ENCODE data around the gene TRMT61A. TPM values are rescaled to one million over a fixed set of nuclear protein-coding genes. Genes with fewer than 3 reads are reported as not detected.
"Not testable (repeated sequence)": the region's sequence is repeated elsewhere in the genome, so short reads cannot be mapped to it uniquely, and the experiment has no call there.

The TRMT61A gene
- total RNA-seq, 2 experiments from 2014 or later: 7.4 to 7.6 TPM

DNA sequence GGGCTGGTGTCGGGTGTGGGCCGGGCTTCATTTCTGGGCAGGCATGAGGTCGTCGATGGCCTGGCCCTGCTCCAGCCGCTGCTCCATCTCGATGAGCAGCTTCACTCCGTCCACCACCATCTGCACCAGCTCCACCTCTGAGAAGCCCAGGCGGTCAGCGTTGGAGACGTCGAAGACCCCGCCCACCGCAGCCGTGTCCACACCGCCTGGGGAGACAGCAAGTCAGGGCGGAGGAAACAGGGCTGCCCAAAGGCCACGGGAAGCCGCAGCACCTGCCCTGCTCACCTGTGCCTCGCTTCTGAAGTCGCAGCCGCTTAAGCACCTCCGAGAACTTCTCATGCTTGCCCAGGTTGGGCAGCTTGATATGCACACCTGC is 9.2 kb upstream of the TRMT61A start:
- no peak for DNase-seq

DNA sequence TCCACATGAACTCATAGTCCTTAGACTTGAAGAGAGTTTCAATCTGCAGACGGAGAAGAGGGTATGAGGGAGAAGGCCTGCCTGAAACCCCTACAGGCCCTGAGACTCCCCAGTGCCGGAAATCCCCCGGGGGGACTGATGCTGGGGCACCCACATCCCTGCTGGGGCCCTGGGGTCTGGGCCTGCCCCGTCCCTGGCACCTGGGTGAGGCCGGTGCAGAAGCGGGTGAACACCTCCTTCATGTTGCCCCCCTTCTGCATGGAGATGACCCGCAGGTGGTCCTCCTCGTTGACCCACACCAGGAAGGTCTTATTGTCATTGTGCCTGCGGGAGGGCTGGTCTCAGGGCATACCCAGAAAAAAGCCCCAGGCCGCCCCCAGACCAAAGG is 8.7 kb upstream of the TRMT61A start:
- ChIA-PET CTCF (interaction anchor here (0.7 to 6.8 kb wide), 5 partner anchors 14 to 208 kb away, joined by 3 to 63 read pairs (median 4); no protein-coding TSS in a partner anchor), POLR2A (no interaction called here)
- no peak overlapping the region for H3K4me3 Mint-ChIP-seq
- H3K9me3 Mint-ChIP-seq: no peaks in the 10 kb centered on the region
- H3K36me3 Mint-ChIP-seq: no peaks in the 10 kb centered on the region
- H3K4me1 Mint-ChIP-seq (ENCODE audit: low read depth): peaks cover 9% of the 10 kb centered on the region
- H3K27ac Mint-ChIP-seq: no peak overlapping the region
- no peak for DNase-seq
- peaks cover 5% of the 10 kb centered on the region for H3K27me3 Mint-ChIP-seq
- intact Hi-C loops (cut with micrococcal nuclease): loop anchor here (10.0 kb wide), 1 partner anchor 185 kb away; the partner anchor contains the start of gene EIF5

More for the DNA sequence above, 9.2 kb upstream of the TRMT61A start:
- ChIA-PET CTCF (interaction anchor here (1.7 to 6.8 kb wide), 5 partner anchors 9 to 42 kb away, joined by 7 to 63 read pairs (median 12); partner anchors contain the start of genes BAG5 and TRMT61A), POLR2A (no interaction called here)
- H3K9me3 Mint-ChIP-seq: no peaks in the 10 kb centered on the region
- H3K27ac Mint-ChIP-seq: no peak overlapping the region
- intact Hi-C loops (cut with micrococcal nuclease): loop anchor here (2.0 to 10.0 kb wide), 2 partner anchors 27 to 185 kb away; partner anchors contain the start of gene EIF5
- H3K36me3 Mint-ChIP-seq: no peaks in the 10 kb centered on the region
- H3K4me3 Mint-ChIP-seq: no peak overlapping the region
- peaks cover 5% of the 10 kb centered on the region for H3K27me3 Mint-ChIP-seq
- H3K4me1 Mint-ChIP-seq (ENCODE audit: low read depth): peaks cover 9% of the 10 kb centered on the region

DNA sequence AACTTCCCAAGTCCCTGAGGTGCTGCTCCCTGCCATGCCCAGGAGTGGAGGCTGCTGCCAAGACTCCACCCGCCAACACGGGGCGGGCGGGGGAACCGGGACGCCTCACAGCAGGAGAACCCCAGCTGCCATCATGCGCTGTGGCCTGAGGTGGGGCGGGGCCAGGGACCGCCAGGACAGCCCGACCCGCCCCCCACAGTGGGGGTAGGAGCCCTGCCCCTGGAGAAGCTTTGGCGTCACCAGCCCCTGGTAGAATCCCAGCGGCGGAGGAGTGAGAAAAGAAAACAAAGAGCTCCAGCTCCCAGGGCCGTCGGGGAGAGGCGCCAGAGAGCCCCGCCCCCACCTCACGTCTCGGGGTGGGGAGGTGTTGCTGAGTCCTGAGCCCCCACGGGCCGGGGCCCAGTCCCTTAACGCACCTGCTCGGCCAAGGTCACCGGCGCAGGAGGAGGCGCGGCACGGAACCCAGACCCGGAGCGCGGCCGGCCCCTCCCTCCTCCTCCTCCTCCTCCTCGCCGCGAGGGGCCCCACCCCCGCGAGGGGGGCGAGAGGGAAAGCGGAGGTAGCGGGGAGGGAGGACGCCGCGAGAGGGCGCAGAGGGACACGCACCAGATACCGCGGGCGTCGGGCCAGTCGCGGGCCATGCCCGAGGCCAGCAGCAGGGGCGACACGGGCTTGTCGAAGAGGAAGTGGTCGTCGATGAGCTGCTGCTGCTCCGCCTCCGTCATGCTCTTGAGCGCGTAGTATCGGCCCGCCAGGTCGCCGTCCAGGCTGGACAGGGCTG is 8.1 kb upstream of the TRMT61A start:
- POLR2A ChIA-PET: interaction anchor here (0.6 kb wide), 1 partner anchor 382 kb away, joined by 3 read pairs; no protein-coding TSS in a partner anchor
- peaks cover 9% of the 10 kb centered on the region for H3K4me1 Mint-ChIP-seq (ENCODE audit: low read depth)

DNA sequence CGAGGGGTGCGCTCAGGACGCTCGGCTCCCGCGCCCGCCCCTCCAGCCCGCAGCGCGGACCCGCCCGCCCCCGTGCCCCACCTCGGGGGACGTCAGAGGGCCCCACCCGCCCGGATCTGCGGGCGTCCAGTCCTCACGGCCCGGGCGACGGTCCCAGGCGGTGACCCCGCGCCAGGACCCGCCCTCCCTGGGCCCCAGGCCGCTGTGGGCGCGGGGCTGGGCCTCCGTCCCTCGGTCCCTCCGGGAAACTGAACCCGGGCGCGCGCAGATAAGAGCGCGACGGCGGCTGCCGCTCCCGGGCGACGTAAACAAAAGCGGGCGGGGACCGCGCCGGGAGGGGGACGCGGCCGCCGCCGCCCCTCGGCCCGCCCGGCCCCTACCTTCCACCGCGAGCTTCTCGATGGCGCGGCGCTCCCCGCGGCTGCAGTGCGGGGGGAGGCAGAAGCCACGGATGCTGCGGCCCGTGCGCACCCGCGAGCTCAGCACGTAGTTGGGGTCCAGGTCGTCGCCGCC is 7.5 kb upstream of the TRMT61A start:
- POLR2A ChIA-PET: no interaction called here
- Mint-ChIP-seq H3K27me3 (peaks cover 5% of the 10 kb centered on the region), H3K4me3 (no peak overlapping the region), H3K4me1 (ENCODE audit: low read depth) (peaks cover 9% of the 10 kb centered on the region), H3K9me3 (no peaks in the 10 kb centered on the region), H3K27ac (no peak overlapping the region), H3K36me3 (no peaks in the 10 kb centered on the region)
- DNase-seq: no peak
- CTCF ChIA-PET: interaction anchor here (0.6 to 6.8 kb wide), 5 partner anchors 8 to 158 kb away, joined by 3 to 63 read pairs (median 4); partner anchors contain the start of gene TRMT61A
- intact Hi-C loops (cut with micrococcal nuclease): loop anchor here (10.0 kb wide), 1 partner anchor 187 kb away; the partner anchor contains the start of gene EIF5

More for the DNA sequence above, 8.1 kb upstream of the TRMT61A start:
- no peaks in the 10 kb centered on the region for H3K36me3 Mint-ChIP-seq
- H3K9me3 Mint-ChIP-seq: no peaks in the 10 kb centered on the region
- H3K4me3 Mint-ChIP-seq: peak overlapping the region; percentile 32
- CTCF ChIA-PET: interaction anchor here (0.6 to 6.8 kb wide), 6 partner anchors 9 to 208 kb away, joined by 3 to 63 read pairs (median 4); partner anchors contain the start of gene TRMT61A
- peak; percentile 70 for DNase-seq
- intact Hi-C loops (cut with micrococcal nuclease): loop anchor here (10.0 kb wide), 1 partner anchor 186 kb away; the partner anchor contains the start of gene EIF5
- no peak overlapping the region for H3K27ac Mint-ChIP-seq
- H3K27me3 Mint-ChIP-seq: peaks cover 5% of the 10 kb centered on the region

DNA sequence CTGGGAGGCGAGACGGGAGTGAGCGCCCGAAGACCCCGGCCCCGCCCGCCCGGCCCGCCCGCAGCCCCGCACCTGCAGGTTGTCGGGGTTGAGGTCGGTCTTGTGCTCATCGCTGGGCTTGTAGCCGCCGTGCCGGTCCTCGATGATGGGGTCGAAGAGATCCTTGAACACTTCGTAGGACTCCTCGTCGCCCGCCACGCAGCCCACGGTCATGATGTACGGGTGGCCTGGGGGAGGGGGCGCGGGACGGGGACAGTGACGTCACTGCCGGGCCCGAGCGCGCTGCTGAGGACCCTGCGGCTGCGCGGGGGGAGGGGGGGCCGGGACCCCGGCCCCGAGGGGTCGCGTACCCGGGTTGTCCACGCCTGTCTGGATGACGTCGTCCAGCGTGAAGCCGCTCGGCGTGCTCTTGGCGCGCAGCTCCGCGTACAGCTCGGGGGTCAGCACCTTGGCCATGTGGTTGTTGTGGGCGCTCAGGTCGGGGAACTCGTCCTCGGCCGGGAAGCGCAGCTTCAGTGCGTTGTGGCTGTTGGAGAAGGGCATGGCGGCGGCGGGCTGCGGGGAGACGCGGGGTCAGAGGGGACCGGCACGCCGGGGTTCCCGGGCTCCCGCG is 6.9 kb upstream of the TRMT61A start:
- intact Hi-C loops (cut with micrococcal nuclease): loop anchor here (10.0 kb wide), 1 partner anchor 187 kb away; the partner anchor contains the start of gene EIF5
- peak overlapping the region; percentile 20 for H3K4me3 Mint-ChIP-seq
- H3K27ac Mint-ChIP-seq: no peak overlapping the region
- ChIA-PET CTCF (interaction anchor here (6.8 kb wide), 1 partner anchor 24 kb away, joined by 63 read pairs; no protein-coding TSS in a partner anchor), POLR2A (interaction anchor here (0.6 kb wide), 1 partner anchor 16 kb away, joined by 5 read pairs; no protein-coding TSS in a partner anchor)
- peaks cover 5% of the 10 kb centered on the region for H3K27me3 Mint-ChIP-seq
- no peaks in the 10 kb centered on the region for H3K9me3 Mint-ChIP-seq
- peak; percentile 28 for DNase-seq
- no peaks in the 10 kb centered on the region for H3K36me3 Mint-ChIP-seq
- H3K4me1 Mint-ChIP-seq (ENCODE audit: low read depth): peaks cover 10% of the 10 kb centered on the region

DNA sequence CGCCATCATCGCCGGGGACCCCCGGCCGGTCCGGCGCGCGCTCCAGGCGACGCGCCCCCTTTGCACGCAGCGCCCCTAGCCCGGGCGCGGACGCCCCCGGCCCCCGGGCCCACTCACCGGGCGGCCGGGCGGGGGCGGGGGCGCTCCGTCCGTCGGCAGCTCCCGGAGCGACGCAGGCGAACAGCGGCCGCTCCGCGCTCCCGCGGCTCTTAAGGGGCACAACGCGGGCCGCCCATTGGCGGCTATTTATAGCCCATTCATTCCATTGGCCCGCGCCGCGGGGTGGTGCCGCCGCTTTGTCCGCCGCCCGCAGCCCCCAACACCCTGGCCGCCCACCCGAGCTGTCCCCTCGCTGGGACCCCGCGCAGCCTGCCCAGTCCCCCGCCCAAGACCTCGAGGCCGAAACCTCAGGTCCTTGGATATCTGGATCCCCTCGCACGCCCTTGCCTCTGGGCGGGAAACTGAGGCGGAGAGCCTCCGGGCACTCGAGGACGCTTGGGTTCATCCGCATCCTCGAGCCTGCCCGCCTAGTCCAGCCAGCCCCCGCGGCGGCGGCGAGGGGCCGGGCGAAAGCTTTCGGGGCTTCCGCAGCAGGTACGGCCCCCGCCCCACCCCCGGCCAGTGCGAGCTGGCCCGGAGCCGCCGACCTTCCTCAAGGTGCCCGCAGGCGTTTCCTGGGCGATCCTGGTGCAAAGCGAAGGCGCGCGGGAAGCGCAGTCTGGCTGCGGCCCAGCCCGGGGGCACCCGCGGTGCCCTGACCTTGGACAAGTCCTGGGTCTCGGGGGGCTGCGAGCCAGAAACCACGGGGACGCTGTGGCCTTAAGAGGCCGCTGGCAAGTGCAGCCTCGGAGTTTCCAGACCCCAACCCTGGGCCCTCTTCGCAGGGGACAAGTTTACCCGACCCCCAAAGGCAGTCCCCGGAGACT is 6.1 kb upstream of the TRMT61A start, which contains the start of gene CKB:
Gene CKB (minus strand): TSS at position 182 of the 926 bp plus-strand sequence. CDS start 337 bp downstream, outside the sequence.
- peaks cover 5% of the 10 kb centered on the region for H3K27me3 Mint-ChIP-seq
- no peaks in the 10 kb centered on the region for H3K9me3 Mint-ChIP-seq
- DNase-seq: peak; percentile 32
- no peak within 1 kb of the TSS for H3K27ac Mint-ChIP-seq
- CTCF ChIA-PET: no interaction called here
- no peaks in the 10 kb centered on the region for H3K36me3 Mint-ChIP-seq
- POLR2A ChIA-PET: interaction anchor here (0.6 kb wide), 1 partner anchor 17 kb away, joined by 5 read pairs; no protein-coding TSS in a partner anchor
- intact Hi-C loops (cut with micrococcal nuclease): loop anchor here (10.0 kb wide), 1 partner anchor 188 kb away; the partner anchor contains the start of gene EIF5
- H3K4me3 Mint-ChIP-seq: peak within 1 kb of the TSS; percentile 20
- H3K4me1 Mint-ChIP-seq (ENCODE audit: low read depth): peaks cover 18% of the 10 kb centered on the region

DNA sequence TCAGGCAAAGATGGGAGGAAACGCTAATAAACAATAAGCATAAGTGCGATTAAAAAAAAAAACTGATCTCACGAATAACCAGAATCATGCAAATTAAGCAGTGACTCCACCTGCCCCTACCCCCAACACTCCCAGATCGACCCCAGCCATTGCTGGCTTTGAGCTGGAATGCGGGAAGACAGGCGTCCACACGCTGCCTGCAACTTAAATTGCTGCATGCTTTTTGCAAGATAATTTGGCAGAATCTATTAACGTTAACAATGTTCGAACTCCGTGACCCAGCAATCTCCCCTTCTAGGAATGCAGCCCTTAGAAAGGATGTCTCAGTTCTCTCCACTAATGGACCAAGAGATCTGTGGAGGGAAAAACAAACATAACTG is 5.4 kb upstream of the TRMT61A start:
- Mint-ChIP-seq H3K4me1 (ENCODE audit: low read depth) (peaks cover 21% of the 10 kb centered on the region), H3K36me3 (no peaks in the 10 kb centered on the region), H3K27me3 (peaks cover 5% of the 10 kb centered on the region), H3K9me3 (no peaks in the 10 kb centered on the region), H3K27ac (no peak overlapping the region), H3K4me3 (no peak overlapping the region)
- no peak for DNase-seq
- intact Hi-C loops (cut with micrococcal nuclease): loop anchor here (10.0 kb wide), 1 partner anchor 189 kb away; the partner anchor contains the start of gene EIF5
- ChIA-PET CTCF (no interaction called here), POLR2A (no interaction called here)

DNA sequence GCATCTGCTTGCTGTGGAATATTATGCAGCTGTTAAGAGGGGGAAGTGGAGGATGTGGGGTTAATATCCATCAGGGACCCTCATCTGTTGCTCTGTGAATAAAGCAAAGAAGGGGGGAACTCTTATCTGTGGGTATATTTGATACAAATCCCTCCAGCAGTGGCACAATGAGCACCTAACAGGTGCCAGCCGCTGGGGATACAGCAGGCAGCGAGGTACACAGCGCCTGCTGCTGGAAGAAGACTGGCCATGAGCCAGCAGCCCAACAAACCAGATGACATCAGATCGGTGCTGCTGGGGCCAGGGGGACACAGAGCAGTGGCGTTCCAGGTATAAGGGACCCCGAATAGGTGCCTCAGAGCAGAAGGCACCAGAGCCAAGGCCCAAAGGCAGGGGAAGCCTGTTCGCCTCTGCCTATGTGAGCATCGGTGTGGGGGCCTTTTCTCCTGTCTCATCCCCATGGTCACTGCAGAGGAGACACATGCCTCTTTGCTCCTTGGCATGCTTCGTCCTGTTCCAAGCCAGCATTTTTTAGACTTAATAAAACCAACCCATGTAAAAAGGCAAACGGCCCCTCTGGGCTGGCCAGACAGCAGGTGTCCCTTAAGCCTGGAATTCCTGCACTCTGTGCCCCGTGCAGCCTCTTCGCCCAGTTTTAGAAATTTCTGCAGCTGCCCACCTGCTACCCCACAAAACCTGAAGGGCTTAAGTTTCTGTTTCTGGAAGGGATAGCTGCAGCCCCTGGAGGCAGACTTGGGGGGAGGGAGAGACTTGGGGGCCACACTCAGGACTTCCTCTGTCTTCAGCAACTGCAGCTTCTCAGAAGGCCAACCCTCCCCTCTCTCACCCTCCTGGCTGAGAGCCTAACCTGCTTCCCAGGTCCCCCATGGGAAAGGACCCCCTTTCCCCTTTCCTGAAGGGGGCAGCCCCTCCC is 4.7 kb upstream of the TRMT61A start:
- no peak for DNase-seq
- Mint-ChIP-seq H3K4me1 (ENCODE audit: low read depth) (peaks cover 23% of the 10 kb centered on the region), H3K27me3 (peaks cover 5% of the 10 kb centered on the region), H3K36me3 (no peaks in the 10 kb centered on the region), H3K27ac (no peak overlapping the region), H3K4me3 (no peak overlapping the region), H3K9me3 (no peaks in the 10 kb centered on the region)
- ChIA-PET POLR2A (no interaction called here), CTCF (no interaction called here)
- intact Hi-C loops (cut with micrococcal nuclease): loop anchor here (10.0 kb wide), 1 partner anchor 189 kb away; the partner anchor contains the start of gene EIF5

DNA sequence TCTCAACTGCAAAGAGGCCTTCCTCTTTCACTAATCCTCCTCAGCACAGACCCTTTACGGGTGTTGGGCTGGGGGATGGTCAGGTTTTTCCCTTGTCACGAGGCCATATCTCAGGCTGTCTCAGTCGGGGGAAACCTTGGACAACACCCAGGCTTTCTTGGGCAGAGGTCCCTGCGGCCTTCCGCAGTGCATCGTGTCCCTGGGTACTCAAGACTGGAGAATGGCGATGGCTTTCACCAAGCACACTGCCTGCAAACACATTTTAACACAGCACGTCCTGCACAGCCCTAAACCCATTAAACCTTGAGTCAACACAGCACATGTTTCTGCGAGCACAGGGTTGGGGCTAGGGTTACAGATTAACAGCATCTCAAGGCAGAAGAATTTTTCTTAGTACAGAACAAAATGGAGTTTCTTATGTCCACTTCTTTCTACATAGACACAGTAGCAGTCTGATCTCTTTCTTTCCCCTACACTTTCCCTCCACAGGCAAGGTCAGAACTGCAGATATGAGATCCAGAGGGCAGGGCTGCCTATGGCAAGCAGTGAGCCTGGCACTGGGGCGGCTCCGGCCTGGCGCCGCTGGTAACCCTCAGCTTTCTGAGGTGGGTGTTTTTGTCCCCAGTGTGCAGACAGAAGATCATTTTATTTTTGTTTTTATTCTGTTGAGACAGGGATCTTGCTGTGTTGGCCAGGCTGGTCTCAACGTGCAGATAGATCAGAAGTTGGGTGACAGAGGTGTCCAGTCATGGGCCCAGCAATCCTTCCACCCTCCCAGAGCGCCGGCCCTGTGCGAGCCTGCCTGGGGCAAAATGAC is 3.4 kb upstream of the TRMT61A start:
- H3K4me3 Mint-ChIP-seq, CTCF ChIA-PET: not testable (repeated sequence)

More for the DNA sequence above, 3.4 kb upstream of the TRMT61A start:
- H3K4me1 Mint-ChIP-seq (ENCODE audit: low read depth): peaks cover 30% of the 10 kb centered on the region
- DNase-seq, H3K9me3 Mint-ChIP-seq, H3K27ac Mint-ChIP-seq, H3K36me3 Mint-ChIP-seq, H3K27me3 Mint-ChIP-seq: not testable (repeated sequence)
- POLR2A ChIA-PET: interaction anchor here (0.6 kb wide), 1 partner anchor 136 kb away, joined by 3 read pairs; no protein-coding TSS in a partner anchor
- intact Hi-C loops (cut with micrococcal nuclease): loop anchor here (10.0 kb wide), 1 partner anchor 191 kb away; the partner anchor contains the start of gene EIF5
